ENCODE results near the gene IFI30. TPM values are rescaled to one million over a fixed set of nuclear protein-coding genes. Genes with fewer than 3 reads are reported as not detected.

Gene IFI30
- total RNA-seq, 2 donors from 2014 or later: 8.1 to 43.2 TPM

- Histone ChIP-seq H3K27me3 (no peaks in the 10 kb centered on the region), H3K27ac (no peak overlapping the region), H3K9me3 (no peaks in the 10 kb centered on the region), H3K36me3 (no peaks in the 10 kb centered on the region), H3K4me3 (peak overlapping the region in 1 of 2 donors; percentile 71), H3K4me1 (peaks cover 0 to 30% of the 10 kb centered on the region in 2 donors)
- no peak for DNase-seq (ENCODE audit: low spot score)
- TF ChIP-seq, protein P1, sequence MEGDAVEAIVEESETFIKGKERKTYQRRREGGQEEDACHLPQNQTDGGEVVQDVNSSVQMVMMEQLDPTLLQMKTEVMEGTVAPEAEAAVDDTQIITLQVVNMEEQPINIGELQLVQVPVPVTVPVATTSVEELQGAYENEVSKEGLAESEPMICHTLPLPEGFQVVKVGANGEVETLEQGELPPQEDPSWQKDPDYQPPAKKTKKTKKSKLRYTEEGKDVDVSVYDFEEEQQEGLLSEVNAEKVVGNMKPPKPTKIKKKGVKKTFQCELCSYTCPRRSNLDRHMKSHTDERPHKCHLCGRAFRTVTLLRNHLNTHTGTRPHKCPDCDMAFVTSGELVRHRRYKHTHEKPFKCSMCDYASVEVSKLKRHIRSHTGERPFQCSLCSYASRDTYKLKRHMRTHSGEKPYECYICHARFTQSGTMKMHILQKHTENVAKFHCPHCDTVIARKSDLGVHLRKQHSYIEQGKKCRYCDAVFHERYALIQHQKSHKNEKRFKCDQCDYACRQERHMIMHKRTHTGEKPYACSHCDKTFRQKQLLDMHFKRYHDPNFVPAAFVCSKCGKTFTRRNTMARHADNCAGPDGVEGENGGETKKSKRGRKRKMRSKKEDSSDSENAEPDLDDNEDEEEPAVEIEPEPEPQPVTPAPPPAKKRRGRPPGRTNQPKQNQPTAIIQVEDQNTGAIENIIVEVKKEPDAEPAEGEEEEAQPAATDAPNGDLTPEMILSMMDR (IDR thresholded peaks at IDR 0.05): no peak
Observed at GRCh38 chr19:18174983-18175382, 1.4 kb downstream of the IFI30 start.

- no peak for DNase-seq (ENCODE audit: low spot score)
- H3K27me3 ChIP-seq: no peaks in the 10 kb centered on the region
- peaks cover 0 to 20% of the 10 kb centered on the region in 2 donors for H3K4me1 ChIP-seq
- H3K9me3 ChIP-seq: no peaks in the 10 kb centered on the region
- TF ChIP-seq, protein P1 (IDR thresholded peaks at IDR 0.05): no peak
- no peak overlapping the region for H3K27ac ChIP-seq
- no peaks in the 10 kb centered on the region for H3K36me3 ChIP-seq
- H3K4me3 ChIP-seq: no peak overlapping the region
Observed at GRCh38 chr19:18176367-18177310, 3.0 kb downstream of the IFI30 start.

- H3K4me1 ChIP-seq: no peaks in the 10 kb centered on the region
- H3K36me3 ChIP-seq: no peaks in the 10 kb centered on the region
- DNase-seq (ENCODE audit: low spot score): no peak
- TF ChIP-seq, protein P1 (IDR thresholded peaks at IDR 0.05): no peak
- no peak overlapping the region for H3K4me3 ChIP-seq
- H3K27me3 ChIP-seq: no peaks in the 10 kb centered on the region
- H3K9me3 ChIP-seq: no peaks in the 10 kb centered on the region
- no peak overlapping the region for H3K27ac ChIP-seq
Observed at GRCh38 chr19:18179957-18180356, 6.3 kb downstream of the IFI30 start.

GRCh38 chr19:18183529-18183928, 9.9 kb downstream of the IFI30 start:
- Histone ChIP-seq H3K36me3 (no peaks in the 10 kb centered on the region), H3K9me3 (no peaks in the 10 kb centered on the region), H3K27ac (no peak overlapping the region), H3K4me1 (no peaks in the 10 kb centered on the region), H3K4me3 (no peak overlapping the region), H3K27me3 (no peaks in the 10 kb centered on the region)
- TF ChIP-seq, protein P1 (IDR thresholded peaks at IDR 0.05): no peak
- DNase-seq (ENCODE audit: low spot score): no peak

GRCh38 chr19:18185538-18185937, 11.9 kb downstream of the IFI30 start:
- Histone ChIP-seq H3K36me3 (no peaks in the 10 kb centered on the region), H3K4me1 (no peaks in the 10 kb centered on the region), H3K27me3 (no peaks in the 10 kb centered on the region), H3K9me3 (no peaks in the 10 kb centered on the region), H3K27ac (no peak overlapping the region), H3K4me3 (no peak overlapping the region)
- TF ChIP-seq, protein P1 (IDR thresholded peaks at IDR 0.05): no peak
- no peak for DNase-seq (ENCODE audit: low spot score)

Data from right atrium auricular region (tissue), 2 donors.